CD4-positive, alpha-beta T cell (primary cell): ENCODE measurements around the gene NDUFB3. TPM values are rescaled to one million over a fixed set of nuclear protein-coding genes. Genes with fewer than 3 reads are reported as not detected.

Source experiments
- ATAC-seq: fragments of 200-7000 bp; cut with Tn5 transposase; one replicate; pipeline ENCODE4 v1.10.0; 2022; ENCODE audit warnings: mild to moderate bottlenecking; ENCODE audit not compliant: poor library complexity
- CTCF ChIA-PET: fragments of 350-600 bp; sonication (Branson Sonifier 250); formaldehyde crosslinking; loops from one replicate; lab custom pipeline; 2021; ENCODE audit warnings: antibody characterized with exemption, inconsistent platforms; lab: Charles Lee
- POLR2A ChIA-PET: fragments of 350-600 bp; sonication (Branson Sonifier 250); formaldehyde crosslinking; loops from one replicate; lab custom pipeline; 2021; ENCODE audit warnings: antibody characterized with exemption, inconsistent platforms; lab: Charles Lee
- DNase-seq, 14 experiments: peaks; one replicate each; pipeline ENCODE4 v3.0.0-alpha.2; 2013 to 2020; ENCODE audit warnings: mixed read lengths in 2 of 14
- H3K27ac ChIP-seq, 2 donors: one replicate each; pipeline versions ENCODE4 v1.5.1 to v1.7.0; 2013; ENCODE audit warnings: low read length in 2 of 2, low read depth in 1 of 2, mild to moderate bottlenecking in 1 of 2
- H3K27me3 ChIP-seq, 2 experiments: 1 replicate in 1 of 2; 2 replicates in 1 of 2; pipeline versions ENCODE4 v1.6.1 to v1.7.0; 2013; ENCODE audit warnings: low read length in 2 of 2, control low read depth in 1 of 2, mild to moderate bottlenecking in 1 of 2, moderate library complexity in 1 of 2; ENCODE audit not compliant: insufficient read depth in 2 of 2, control insufficient read depth in 1 of 2
- H3K36me3 ChIP-seq: one replicate; pipeline ENCODE4 v1.6.1; 2013; ENCODE audit warnings: low read length, control low read depth; ENCODE audit not compliant: insufficient read depth
- H3K4me1 ChIP-seq: one replicate; pipeline ENCODE4 v1.6.1; 2013; ENCODE audit warnings: low read length, control low read depth; ENCODE audit not compliant: insufficient read depth
- H3K4me3 ChIP-seq: one replicate; pipeline ENCODE4 v1.5.1; 2013; ENCODE audit warnings: mild to moderate bottlenecking, low read length, moderate library complexity
- H3K9me3 ChIP-seq, 2 experiments: 1 replicate in 1 of 2; 2 replicates in 1 of 2; pipeline versions ENCODE4 v1.6.1 to v1.7.0; 2013; ENCODE audit warnings: low read length in 2 of 2, mild to moderate bottlenecking in 2 of 2, control low read depth in 1 of 2, moderate library complexity in 1 of 2; ENCODE audit not compliant: control insufficient read depth in 1 of 2, insufficient read depth in 1 of 2
- H3K27ac Mint-ChIP-seq: one replicate; pipeline ENCODE4 v1.8.0; 2020; ENCODE audit warnings: mixed read lengths
- H3K27me3 Mint-ChIP-seq: one replicate; pipeline ENCODE4 v1.8.0; 2021; ENCODE audit warnings: mixed read lengths
- H3K36me3 Mint-ChIP-seq: one replicate; pipeline ENCODE4 v1.8.0; 2021; ENCODE audit warnings: low read depth, mixed read lengths
- H3K4me1 Mint-ChIP-seq: one replicate; pipeline ENCODE4 v1.8.0; 2021; ENCODE audit warnings: low read depth, mixed read lengths
- H3K4me3 Mint-ChIP-seq: one replicate; pipeline ENCODE4 v1.8.0; 2020; ENCODE audit warnings: mild to moderate bottlenecking, mixed read lengths
- H3K9me3 Mint-ChIP-seq: one replicate; pipeline ENCODE4 v1.8.0; 2020; ENCODE audit warnings: mixed read lengths
- intact Hi-C, 2 experiments: fragments of 100-400 bp; cut with DNase I in 1 of 2; cut with micrococcal nuclease in 1 of 2; formaldehyde crosslinking; loops; one replicate each; pipeline versions ENCODE4 v1.15.1 to v1.9.0; 2023 to 2025; cut with DNase I, micrococcal nuclease
- total RNA-seq, 174 experiments: library from RNA in 2 of 174; stranded (reverse) in 2 of 174; gene quantifications; one replicate each; pipeline ENCODE4 v1.2.3 and lab custom pipeline; 2021 to 2026
- TF ChIP-seq, protein P1 (sequence below): fragments of 200-600 bp; IDR thresholded peaks from one replicate; pipeline ENCODE4 v1.8.0; 2022; ENCODE audit warnings: antibody characterized with exemption, mild to moderate bottlenecking

NDUFB3 gene
- total RNA-seq, 2 experiments from 2014 or later: 10.1 to 13.6 TPM

DNA sequence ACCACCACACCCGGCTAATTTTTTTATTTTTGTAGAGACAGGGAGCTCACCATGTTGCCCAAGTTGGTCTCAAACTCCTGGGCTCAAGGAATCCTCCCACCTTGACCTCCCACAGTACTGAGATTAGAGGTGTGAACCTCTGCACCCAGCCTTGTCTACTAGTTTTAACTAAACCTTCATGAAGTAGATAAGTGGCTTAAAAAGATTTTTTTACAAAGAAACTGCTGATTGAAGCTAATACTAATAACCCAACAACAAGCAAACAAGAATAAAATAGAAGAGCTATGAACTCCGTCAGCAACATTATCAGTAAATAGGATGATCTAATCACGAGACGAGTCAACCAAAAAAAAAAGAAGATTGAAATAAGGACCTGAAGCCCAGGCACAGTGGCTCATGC is 18.8 kb downstream of the NDUFB3 start:
- H3K36me3 ChIP-seq: peaks cover 19% of the 10 kb centered on the region
- no peaks in the 10 kb centered on the region for H3K27me3 ChIP-seq
- POLR2A ChIA-PET: no interaction called here
- DNase-seq (no peak), ATAC-seq (no peak)
- no peaks in the 10 kb centered on the region for H3K27me3 Mint-ChIP-seq
- no peak overlapping the region for H3K27ac ChIP-seq
- H3K4me1 ChIP-seq: no peaks in the 10 kb centered on the region
- no peaks in the 10 kb centered on the region for H3K4me1 Mint-ChIP-seq
- intact Hi-C loops: no loop called here
- H3K4me3 Mint-ChIP-seq: no peak overlapping the region
- peaks cover 26% of the 10 kb centered on the region for H3K36me3 Mint-ChIP-seq
- H3K9me3 ChIP-seq: no peaks in the 10 kb centered on the region
- TF ChIP-seq, protein P1, sequence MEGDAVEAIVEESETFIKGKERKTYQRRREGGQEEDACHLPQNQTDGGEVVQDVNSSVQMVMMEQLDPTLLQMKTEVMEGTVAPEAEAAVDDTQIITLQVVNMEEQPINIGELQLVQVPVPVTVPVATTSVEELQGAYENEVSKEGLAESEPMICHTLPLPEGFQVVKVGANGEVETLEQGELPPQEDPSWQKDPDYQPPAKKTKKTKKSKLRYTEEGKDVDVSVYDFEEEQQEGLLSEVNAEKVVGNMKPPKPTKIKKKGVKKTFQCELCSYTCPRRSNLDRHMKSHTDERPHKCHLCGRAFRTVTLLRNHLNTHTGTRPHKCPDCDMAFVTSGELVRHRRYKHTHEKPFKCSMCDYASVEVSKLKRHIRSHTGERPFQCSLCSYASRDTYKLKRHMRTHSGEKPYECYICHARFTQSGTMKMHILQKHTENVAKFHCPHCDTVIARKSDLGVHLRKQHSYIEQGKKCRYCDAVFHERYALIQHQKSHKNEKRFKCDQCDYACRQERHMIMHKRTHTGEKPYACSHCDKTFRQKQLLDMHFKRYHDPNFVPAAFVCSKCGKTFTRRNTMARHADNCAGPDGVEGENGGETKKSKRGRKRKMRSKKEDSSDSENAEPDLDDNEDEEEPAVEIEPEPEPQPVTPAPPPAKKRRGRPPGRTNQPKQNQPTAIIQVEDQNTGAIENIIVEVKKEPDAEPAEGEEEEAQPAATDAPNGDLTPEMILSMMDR: no peak
- CTCF ChIA-PET: no interaction called here
- H3K4me3 ChIP-seq: no peak overlapping the region
- no peak overlapping the region for H3K27ac Mint-ChIP-seq
- H3K9me3 Mint-ChIP-seq: no peaks in the 10 kb centered on the region

DNA sequence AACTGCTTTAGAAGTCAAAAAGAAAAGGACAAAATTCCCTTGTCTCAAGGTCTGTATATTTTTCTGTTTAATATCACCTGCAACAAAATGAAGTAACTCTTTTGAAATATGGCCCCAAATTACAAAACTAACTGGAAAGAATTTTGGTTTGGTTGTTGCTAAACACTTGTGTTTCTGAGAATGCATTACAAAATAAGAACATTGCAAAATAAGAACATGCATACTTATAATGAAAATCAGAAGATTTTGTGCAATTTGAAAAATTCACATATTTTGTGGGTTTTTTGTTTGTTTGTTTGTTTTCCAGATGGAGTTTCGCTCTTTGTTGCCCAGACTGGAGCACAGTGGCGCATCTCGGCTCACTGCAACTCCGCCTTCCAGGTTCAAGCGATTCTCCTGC is 21.8 kb downstream of the NDUFB3 start:
- POLR2A ChIA-PET: no interaction called here
- Histone ChIP-seq H3K4me3 (no peak overlapping the region), H3K27ac (no peak overlapping the region)

DNA sequence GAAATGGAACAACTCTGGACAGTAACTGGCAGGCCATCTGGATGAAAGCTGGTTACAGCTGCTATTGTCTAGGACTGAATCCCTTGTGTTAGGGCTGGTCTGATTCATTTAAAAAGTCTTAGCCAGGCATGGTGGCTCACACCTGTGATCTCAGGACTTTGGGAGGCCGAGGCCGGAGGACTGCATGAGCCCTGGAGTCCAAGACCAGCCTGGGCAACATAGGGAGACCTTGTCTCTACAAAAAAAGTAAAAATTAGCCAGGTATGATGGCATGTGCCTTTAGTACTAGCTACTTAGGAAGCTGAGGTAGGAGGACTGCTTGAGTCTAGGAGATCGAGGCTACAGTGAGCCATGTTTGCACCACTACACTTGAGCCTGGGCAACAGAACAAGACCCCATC is 28.7 kb downstream of the NDUFB3 start:
- Mint-ChIP-seq H3K4me3 (no peak overlapping the region), H3K9me3 (no peaks in the 10 kb centered on the region), H3K27ac (no peak overlapping the region), H3K27me3 (no peaks in the 10 kb centered on the region), H3K36me3 (no peaks in the 10 kb centered on the region), H3K4me1 (no peaks in the 10 kb centered on the region)
- Histone ChIP-seq H3K4me1 (no peaks in the 10 kb centered on the region), H3K4me3 (no peak overlapping the region), H3K36me3 (no peaks in the 10 kb centered on the region), H3K9me3 (no peaks in the 10 kb centered on the region), H3K27ac (no peak overlapping the region), H3K27me3 (no peaks in the 10 kb centered on the region)
- ChIA-PET CTCF (interaction anchor here (0.8 kb wide), 1 partner anchor 58 kb away, joined by 4 read pairs; no protein-coding TSS in a partner anchor), POLR2A (interaction anchor here (2.5 kb wide), 1 partner anchor 18 kb away, joined by 5 read pairs; no protein-coding TSS in a partner anchor)
- TF ChIP-seq, protein P1: no peak
- DNase-seq (no peak), ATAC-seq (no peak)
- intact Hi-C loops: no loop called here

More for the DNA sequence above, 21.8 kb downstream of the NDUFB3 start:
- Histone ChIP-seq H3K9me3 (no peaks in the 10 kb centered on the region), H3K36me3 (peaks cover 4% of the 10 kb centered on the region), H3K27me3 (no peaks in the 10 kb centered on the region), H3K4me1 (no peaks in the 10 kb centered on the region)
- intact Hi-C loops: no loop called here
- H3K27me3 Mint-ChIP-seq: no peaks in the 10 kb centered on the region
- ATAC-seq (no peak), DNase-seq (no peak)
- TF ChIP-seq, protein P1: no peak
- CTCF ChIA-PET: no interaction called here
- no peaks in the 10 kb centered on the region for H3K4me1 Mint-ChIP-seq
- H3K9me3 Mint-ChIP-seq: no peaks in the 10 kb centered on the region
- no peak overlapping the region for H3K4me3 Mint-ChIP-seq
- H3K27ac Mint-ChIP-seq: no peak overlapping the region
- peaks cover 4% of the 10 kb centered on the region for H3K36me3 Mint-ChIP-seq
